Heart left ventricle (tissue), 16 donors: ENCODE results near the gene SPTBN1. TPM values are rescaled to one million over a fixed set of nuclear protein-coding genes. Genes with fewer than 3 reads are reported as not detected.
A peak's percentile ranks its signal among the peaks of the same experiment; 100 is the strongest.
"Not testable (repeated sequence)": the region's sequence is repeated elsewhere in the genome, so short reads cannot be mapped to it uniquely, and the experiment has no call there.

Experiments
- ATAC-seq, 4 donors: fragments of 200-7000 bp; cut with Tn5 transposase; one replicate each; pipeline ENCODE4 v1.9.1; 2020 to 2022; ENCODE audit warnings: moderate library complexity in 4 of 4, mild to moderate bottlenecking in 3 of 4, moderate number of reproducible peaks in 1 of 4
- DNase-seq, 5 donors: peaks; one replicate each; pipeline ENCODE4 v3.0.0-alpha.2; 2020
- H3K27ac ChIP-seq, 12 donors: fragments of 200-600 bp; sonication (generic) in 4 of 12; one replicate each; pipeline versions ENCODE4 v1.5.0 to v1.8.0; 2016 to 2022; ENCODE audit warnings: mild to moderate bottlenecking in 2 of 12
- H3K27me3 ChIP-seq, 9 donors: fragments of 200-600 bp; sonication (generic) in 2 of 9; one replicate each; pipeline versions ENCODE4 v1.5.1 to v1.8.0; 2016 to 2022; ENCODE audit warnings: mild to moderate bottlenecking in 3 of 9
- H3K36me3 ChIP-seq, 9 donors: fragments of 200-600 bp; sonication (generic) in 2 of 9; one replicate each; pipeline versions ENCODE4 v1.5.0 to v1.8.0; 2018 to 2022; ENCODE audit warnings: mild to moderate bottlenecking in 2 of 9
- H3K4me1 ChIP-seq, 12 donors: fragments of 200-600 bp; sonication (generic) in 4 of 12; one replicate each; pipeline versions ENCODE4 v1.5.0 to v1.8.0; 2016 to 2022; ENCODE audit warnings: mild to moderate bottlenecking in 3 of 12
- H3K4me3 ChIP-seq, 12 donors: fragments of 200-600 bp; sonication (generic) in 4 of 12; one replicate each; pipeline versions ENCODE4 v1.5.0 to v1.8.0; 2017 to 2022; ENCODE audit warnings: mild to moderate bottlenecking in 9 of 12, moderate library complexity in 4 of 12
- H3K9me3 ChIP-seq, 12 donors: fragments of 200-600 bp; sonication (generic) in 4 of 12; one replicate each; pipeline versions ENCODE4 v1.5.0 to v1.8.0; 2016 to 2022; ENCODE audit warnings: mild to moderate bottlenecking in 1 of 12
- POLR2A ChIP-seq, 2 donors: fragments of 450-650 bp; IDR thresholded peaks; one replicate each; pipeline ENCODE4 v1.6.1; 2017; ENCODE audit warnings: antibody characterized with exemption in 2 of 2, mild to moderate bottlenecking in 2 of 2, moderate library complexity in 2 of 2
- WGBS, 4 donors: extraction: QIAGEN DNeasy Blood & Tissue Kit in 2 of 4; methylation state at CpG; one replicate each; pipeline versions ENCODE4 v1.1.5 to v1.1.7; 2013 to 2018; 5-methylcytosine and 5-hydroxymethylcytosine counted together
- intact Hi-C, 10 donors: fragments of 100-400 bp; cut with DNase I; formaldehyde crosslinking; loops; one replicate each; pipeline versions ENCODE4 v1.11.1 to v1.14.2; 2022
- polyA plus RNA-seq, 2 donors: library from polyadenylated mRNA; stranded (reverse); fragments of 200-250 nt; gene quantifications; one replicate each; pipeline ENCODE4 v1.2.3, GENCODE V29; 2013
- total RNA-seq, 9 donors: library from RNA; depleted of rRNA in 2 of 9; stranded (reverse); fragments of >200 nt in 2 of 9; fragmentation: NEBNext Ultra II Directional in 3 of 9; extraction: Animal tissue kit (Norgen Biotek cat#: 25700) in 3 of 9; gene quantifications; one replicate each; pipeline versions ENCODE4 v1.1.0 to v1.2.4, GENCODE V29; 2016 to 2023
- TF ChIP-seq, protein P1 (sequence below), 12 donors: fragments of 200-600 bp; sonication (generic) in 4 of 12; IDR thresholded peaks; one replicate each; pipeline versions ENCODE4 v1.5.0 to v1.8.0; 2018 to 2022; ENCODE audit warnings: antibody characterized with exemption in 12 of 12, mild to moderate bottlenecking in 5 of 12
- donor health status: ischemic (EF 13 %, LVEDD 7.1; RV severe dilation, severe dysfunction).
- donor health status: healthy with polysubstance abuse.
- donor health status: DM: no; HTN: yes; CAD: no.
- donor health status: DM: no; HTN: no; CAD: no.
- donor health status: ischemic (EF 25% LVEDD 6.9; RV normal size, moderate dysfunction).
- donor health status: ischemic (EF 25% LVEDD 5.7; RV mildly dilated, moderate dysfunction).
- donor health status: healthy.
- donor health status: DM: yes; HTN: yes; CAD: no.
- donor health status: ischemic (EF 35%, LVEDD 5.7; RV mildly dilated, moderate dysfunction).
- donor health status: nonischemic (EF 11% LVEDD 7.7; RV severe dilation, severe dysfunction).
- donor health status: DM: yes; HTN: yes; CAD: no.
- donor health status: PGD.
- donor health status: ischemic (EF 29% LVEDD 5.4; RV normal size, mild dysfunction).
- donor health status: nonischemic (EF 23%, LVEDD 6.1; RV moderate dilation, normal function).

SPTBN1 gene
- total and polyA plus RNA-seq, 11 donors = 124 to 659 (median 422) TPM

DNA sequence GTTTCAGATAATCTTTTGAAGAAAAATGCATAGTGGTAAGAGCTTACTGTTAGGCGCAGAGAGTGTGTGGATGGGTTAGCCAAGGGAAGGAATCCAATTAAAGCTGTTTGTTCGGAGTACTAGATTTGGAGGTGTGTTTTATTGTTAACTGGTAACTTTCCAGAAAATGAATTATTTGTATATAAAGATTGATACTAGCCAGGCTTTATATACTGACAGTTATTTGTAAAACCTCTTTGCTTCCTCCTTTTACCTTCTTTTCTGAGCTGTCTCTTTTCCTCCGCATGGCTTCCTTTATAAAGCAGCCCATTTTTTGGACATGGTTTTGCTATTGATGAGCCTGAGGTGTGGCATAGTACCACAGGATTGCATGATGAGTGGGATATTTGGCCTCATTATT, 25.6 kb downstream of the SPTBN1 start:
- TF ChIP-seq, protein P1, sequence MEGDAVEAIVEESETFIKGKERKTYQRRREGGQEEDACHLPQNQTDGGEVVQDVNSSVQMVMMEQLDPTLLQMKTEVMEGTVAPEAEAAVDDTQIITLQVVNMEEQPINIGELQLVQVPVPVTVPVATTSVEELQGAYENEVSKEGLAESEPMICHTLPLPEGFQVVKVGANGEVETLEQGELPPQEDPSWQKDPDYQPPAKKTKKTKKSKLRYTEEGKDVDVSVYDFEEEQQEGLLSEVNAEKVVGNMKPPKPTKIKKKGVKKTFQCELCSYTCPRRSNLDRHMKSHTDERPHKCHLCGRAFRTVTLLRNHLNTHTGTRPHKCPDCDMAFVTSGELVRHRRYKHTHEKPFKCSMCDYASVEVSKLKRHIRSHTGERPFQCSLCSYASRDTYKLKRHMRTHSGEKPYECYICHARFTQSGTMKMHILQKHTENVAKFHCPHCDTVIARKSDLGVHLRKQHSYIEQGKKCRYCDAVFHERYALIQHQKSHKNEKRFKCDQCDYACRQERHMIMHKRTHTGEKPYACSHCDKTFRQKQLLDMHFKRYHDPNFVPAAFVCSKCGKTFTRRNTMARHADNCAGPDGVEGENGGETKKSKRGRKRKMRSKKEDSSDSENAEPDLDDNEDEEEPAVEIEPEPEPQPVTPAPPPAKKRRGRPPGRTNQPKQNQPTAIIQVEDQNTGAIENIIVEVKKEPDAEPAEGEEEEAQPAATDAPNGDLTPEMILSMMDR (IDR thresholded peaks at IDR 0.05) = no peak
- no peak for TF ChIP-seq POLR2A (IDR thresholded peaks at IDR 0.05)
- H3K4me3 ChIP-seq = no peak overlapping the region
- ATAC-seq (no peak), DNase-seq (no peak)
- intact Hi-C loops = no loop called here
- no peaks in the 10 kb centered on the region for H3K27me3 ChIP-seq
- H3K9me3 ChIP-seq = peaks cover 0 to 17% (median 0%) of the 10 kb centered on the region in 12 donors
- H3K36me3 ChIP-seq = peaks cover 0 to 7% (median 0%) of the 10 kb centered on the region in 9 donors
- H3K27ac ChIP-seq = peak overlapping the region in 6 of 12 donors; percentile 4 to 64 (median 48)
- 64 to 73% (median 67%) methylated on average over 3 of the region's 3 CpGs for WGBS, 4 donors
- peaks cover 37 to 89% (median 80%) of the 10 kb centered on the region in 12 donors for H3K4me1 ChIP-seq

DNA sequence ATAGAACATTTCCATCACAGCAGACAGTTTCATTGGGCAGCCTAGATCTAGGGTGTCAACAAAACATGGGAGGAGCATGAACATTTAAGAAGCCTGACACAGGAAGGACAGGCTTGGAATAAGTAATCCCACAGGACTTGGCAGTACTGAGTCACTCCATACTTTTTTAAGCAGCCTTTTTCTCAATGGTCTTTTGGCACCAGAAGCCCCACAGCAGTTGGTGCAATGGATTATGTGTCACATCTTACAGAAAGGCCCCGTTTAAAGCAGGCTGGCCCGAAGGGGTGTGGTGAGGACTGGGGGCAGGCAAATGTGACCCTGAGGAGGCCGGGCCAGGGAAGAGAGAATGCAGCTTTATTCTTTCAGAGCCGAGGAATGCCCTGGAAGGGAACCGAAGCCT, 26.6 kb downstream of the SPTBN1 start:
- peaks cover 0 to 7% (median 0%) of the 10 kb centered on the region in 9 donors for H3K36me3 ChIP-seq
- 0 to 13% (median 7%) methylated on average over 5 of the region's 5 CpGs for WGBS, 4 donors
- intact Hi-C loops = no loop called here
- peak overlapping the region in 2 of 12 donors; percentile 27 to 30 for H3K4me3 ChIP-seq
- DNase-seq (peak in 2 of 5 donors; percentile 49 to 70), ATAC-seq (peak in 3 of 4 donors; percentile 33 to 72 (median 69))
- no peaks in the 10 kb centered on the region for H3K27me3 ChIP-seq
- H3K4me1 ChIP-seq = peaks cover 34 to 88% (median 78%) of the 10 kb centered on the region in 12 donors
- H3K27ac ChIP-seq = peak overlapping the region in 10 of 12 donors; percentile 17 to 67 (median 58)
- peaks cover 0 to 17% (median 0%) of the 10 kb centered on the region in 12 donors for H3K9me3 ChIP-seq
- no peak for TF ChIP-seq POLR2A (IDR thresholded peaks at IDR 0.05)
- TF ChIP-seq, protein P1 (IDR thresholded peaks at IDR 0.05) = no peak

DNA sequence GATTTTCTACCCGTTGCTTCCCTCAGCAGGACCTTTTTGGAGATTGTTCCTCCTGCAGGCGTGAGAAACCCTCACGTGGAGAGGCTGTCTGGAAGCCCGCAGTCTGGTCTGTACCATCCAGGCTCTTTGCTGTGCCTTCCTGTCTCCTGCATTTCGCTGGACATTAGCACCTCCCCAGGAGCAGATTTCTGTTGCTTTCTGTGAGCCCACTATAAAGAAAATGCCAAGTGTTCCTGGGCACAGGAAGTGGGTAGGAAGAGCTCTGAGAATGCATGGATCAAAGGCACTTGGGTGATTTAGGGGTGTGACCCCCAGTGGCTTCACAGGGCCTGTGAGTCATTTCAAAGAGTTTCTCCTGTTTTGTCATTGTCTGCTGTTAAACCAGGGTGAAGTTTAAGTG, 27.3 kb downstream of the SPTBN1 start:
- 14 to 35% (median 17%) methylated on average over 5 of the region's 5 CpGs for WGBS, 4 donors
- peaks cover 0 to 7% (median 0%) of the 10 kb centered on the region in 9 donors for H3K36me3 ChIP-seq
- H3K4me3 ChIP-seq = peak overlapping the region in 2 of 12 donors; percentile 27 to 30
- ATAC-seq (peak in 2 of 4 donors; percentile 15 to 21), DNase-seq (no peak)
- H3K9me3 ChIP-seq = peaks cover 0 to 17% (median 0%) of the 10 kb centered on the region in 12 donors
- peaks cover 32 to 88% (median 77%) of the 10 kb centered on the region in 12 donors for H3K4me1 ChIP-seq
- H3K27ac ChIP-seq = peak overlapping the region in 10 of 12 donors; percentile 17 to 67 (median 58)
- no peaks in the 10 kb centered on the region for H3K27me3 ChIP-seq
- intact Hi-C loops = no loop called here
- TF ChIP-seq POLR2A (IDR thresholded peaks at IDR 0.05) = no peak
- TF ChIP-seq, protein P1 (IDR thresholded peaks at IDR 0.05) = no peak

DNA sequence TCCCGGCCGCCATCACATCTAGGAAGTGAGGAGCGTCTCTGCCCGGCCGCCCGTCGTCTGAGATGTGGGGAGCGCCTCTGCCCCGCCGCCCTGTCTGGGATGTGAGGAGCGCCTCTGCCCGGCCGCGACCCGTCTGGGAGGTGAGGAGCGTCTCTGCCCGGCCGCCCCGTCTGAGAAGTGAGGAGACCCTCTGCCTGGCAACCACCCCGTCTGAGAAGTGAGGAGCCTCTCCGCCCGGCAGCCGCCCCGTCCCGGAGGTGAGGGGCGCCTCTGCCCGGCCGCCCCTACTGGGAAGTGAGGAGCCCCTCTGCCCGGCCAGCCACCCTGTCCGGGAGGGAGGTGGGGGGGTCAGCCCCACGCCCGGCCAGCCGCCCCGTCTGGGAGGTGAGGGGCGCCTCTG, 29.6 kb downstream of the SPTBN1 start:
- H3K36me3 ChIP-seq, DNase-seq, H3K4me3 ChIP-seq, intact Hi-C loops, H3K27ac ChIP-seq, H3K9me3 ChIP-seq, H3K27me3 ChIP-seq, ATAC-seq: not testable (repeated sequence)
- H3K4me1 ChIP-seq = peaks cover 37 to 90% (median 77%) of the 10 kb centered on the region in 12 donors
- WGBS, 4 donors = 96 to 100% (median 99%) methylated on average over 5 to 33 of the region's 35 CpGs

DNA sequence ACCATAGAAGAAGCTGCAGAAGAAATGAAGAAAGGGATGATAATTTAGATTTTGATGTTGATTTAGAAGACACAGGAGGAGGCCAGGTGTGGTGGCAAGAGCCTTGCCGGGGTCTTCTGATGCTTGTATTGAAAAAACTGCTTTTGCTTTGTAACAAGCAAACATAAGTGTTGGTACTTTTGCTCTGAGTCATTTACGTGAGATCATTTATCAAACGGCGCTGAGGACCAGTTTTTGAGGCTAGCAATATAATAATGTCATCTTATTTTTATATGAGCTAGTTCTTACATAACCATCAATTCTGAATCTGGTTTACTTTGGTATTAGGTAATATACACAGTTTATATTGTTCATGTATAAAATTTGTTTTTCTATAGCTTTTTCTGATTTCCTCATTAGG, 30.6 kb downstream of the SPTBN1 start:
- no peak for TF ChIP-seq POLR2A (IDR thresholded peaks at IDR 0.05)
- TF ChIP-seq, protein P1 (IDR thresholded peaks at IDR 0.05) = no peak
- DNase-seq = no peak
- H3K36me3 ChIP-seq = peaks cover 0 to 7% (median 0%) of the 10 kb centered on the region in 9 donors
- ATAC-seq = no peak
- peaks cover 37 to 91% (median 76%) of the 10 kb centered on the region in 12 donors for H3K4me1 ChIP-seq
- no peaks in the 10 kb centered on the region for H3K27me3 ChIP-seq
- H3K27ac ChIP-seq = peak overlapping the region in 5 of 12 donors; percentile 3 to 48 (median 41)
- 45 to 55% (median 46%) methylated on average over 4 of the region's 4 CpGs for WGBS, 4 donors
- intact Hi-C loops = no loop called here
- H3K9me3 ChIP-seq = no peaks in the 10 kb centered on the region
- H3K4me3 ChIP-seq = no peak overlapping the region
